Measurements from ENCODE around the gene SLC28A3.

The SLC28A3 gene

DNA sequence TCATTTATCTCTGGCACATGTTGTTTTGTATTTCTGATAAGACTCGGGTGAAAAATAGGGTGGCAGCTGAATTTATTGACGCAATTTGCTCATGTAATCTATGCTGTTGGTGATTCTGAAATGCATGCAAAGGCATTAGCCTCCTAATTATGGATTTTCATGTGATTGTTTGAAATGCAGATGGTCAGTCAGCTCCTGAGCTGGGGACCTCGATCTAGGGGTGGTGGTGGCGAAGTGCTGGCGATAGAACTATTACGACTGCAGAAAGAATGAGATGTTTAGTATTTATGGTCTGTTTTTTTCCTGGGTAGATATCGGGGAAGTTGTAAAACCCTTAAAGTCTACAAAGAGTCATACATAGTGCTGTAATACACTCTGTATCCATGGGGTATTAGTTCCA is 88.6 kb downstream of the SLC28A3 start:
- in situ Hi-C loops (cut with MboI; ENCODE audit: low sequenced_read_pairs), result no loop called here

- in situ Hi-C loops (cut with MboI; ENCODE audit: low sequenced_read_pairs), result no loop called here
Observed at GRCh38 chr9:84241817-84242373, 98.7 kb downstream of the SLC28A3 start.

- in situ Hi-C loops (cut with MboI; ENCODE audit: low sequenced_read_pairs), result no loop called here
Observed at GRCh38 chr9:84239343-84239742, 101.2 kb downstream of the SLC28A3 start.

DNA sequence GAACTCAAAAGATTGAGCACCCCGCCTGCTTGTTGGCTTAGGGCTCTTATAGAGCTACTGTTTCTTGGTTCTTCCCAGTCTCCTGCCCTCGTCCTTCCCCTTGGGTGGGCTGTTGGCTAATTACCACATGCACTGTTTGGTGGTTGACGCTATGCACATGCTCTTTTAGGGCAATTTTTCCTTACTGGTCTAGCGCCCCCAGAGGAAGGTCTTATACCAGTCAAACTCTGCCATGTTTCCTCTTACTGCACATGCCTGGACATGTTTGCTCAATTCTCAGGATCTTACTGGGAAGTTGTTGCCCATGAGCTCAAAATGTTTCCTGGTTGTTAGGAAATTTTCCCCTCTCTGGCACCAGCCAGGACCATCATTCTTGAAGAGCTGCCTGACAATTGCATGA is 101.9 kb downstream of the SLC28A3 start:
- in situ Hi-C loops (cut with MboI; ENCODE audit: low sequenced_read_pairs), result no loop called here

DNA sequence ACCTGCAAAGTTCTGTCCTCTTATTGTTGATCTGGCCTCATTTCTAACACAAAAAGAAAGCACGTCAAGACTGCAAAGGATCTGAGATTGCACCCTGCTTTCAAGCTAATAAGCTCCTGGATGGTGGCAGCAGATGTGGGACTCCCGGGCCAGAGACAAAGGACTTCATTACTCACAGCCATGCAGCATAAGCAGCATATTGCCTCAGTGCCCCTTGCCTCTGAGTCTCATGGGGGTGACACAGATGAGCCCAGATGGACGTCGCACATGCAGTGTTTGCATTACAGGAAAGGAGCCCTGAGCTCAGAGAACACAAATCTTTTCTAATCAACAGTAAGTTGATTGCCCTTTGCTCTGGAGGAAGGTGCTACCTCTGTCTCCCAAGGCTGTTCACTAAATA is 105.0 kb downstream of the SLC28A3 start:
- in situ Hi-C loops (cut with MboI; ENCODE audit: low sequenced_read_pairs), result no loop called here

- in situ Hi-C loops (cut with MboI; ENCODE audit: low sequenced_read_pairs), result no loop called here
Observed at GRCh38 chr9:84230355-84231145, 110.0 kb downstream of the SLC28A3 start.

- in situ Hi-C loops (cut with MboI; ENCODE audit: low sequenced_read_pairs), result no loop called here
Observed at GRCh38 chr9:84229191-84229590, 111.4 kb downstream of the SLC28A3 start.

- in situ Hi-C loops (cut with MboI; ENCODE audit: low sequenced_read_pairs), result no loop called here
Observed at GRCh38 chr9:84228130-84228720, 112.3 kb downstream of the SLC28A3 start.

DNA sequence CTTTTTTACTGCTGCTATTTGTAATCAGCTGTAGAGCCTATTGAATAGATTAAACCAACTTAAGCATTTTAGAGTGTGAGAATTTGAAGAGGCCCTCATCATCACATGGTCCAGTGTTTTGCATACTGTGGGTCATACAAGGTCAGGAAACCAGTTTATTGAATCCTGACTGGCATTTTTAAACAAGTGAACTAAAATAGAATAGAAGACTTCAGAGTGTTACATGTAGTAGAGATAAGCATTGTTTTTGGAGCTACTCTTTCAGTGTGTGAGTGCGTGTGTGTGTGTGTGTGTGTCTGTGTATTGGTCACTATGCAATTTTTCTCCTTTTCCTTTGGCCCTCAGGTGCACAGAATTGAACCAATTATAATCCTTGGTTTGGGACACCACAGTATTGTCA is 114.4 kb downstream of the SLC28A3 start:
- in situ Hi-C loops (cut with MboI; ENCODE audit: low sequenced_read_pairs), result no loop called here
